Fibroblast of lung (primary cell): ENCODE data around the gene PEX5. TPM values are rescaled to one million over a fixed set of nuclear protein-coding genes. Genes with fewer than 3 reads are reported as not detected.
A peak's percentile ranks its signal among the peaks of the same experiment; 100 is the strongest.

Source experiments
- DNase-seq, 2 donors: peaks; one replicate each; pipeline versions ENCODE4 v3.0.0 to v3.0.0-alpha.2; 2010; ENCODE audit warnings: low read depth in 2 of 2
- H2AFZ ChIP-seq: 2 replicates; pipeline ENCODE4 v1.5.1; 2012; ENCODE audit warnings: low read length, control low read depth, inconsistent platforms
- H3K27ac ChIP-seq: 2 replicates; pipeline ENCODE4 v1.5.1; 2011; ENCODE audit warnings: low read length, control low read depth; ENCODE audit not compliant: insufficient read depth
- H3K27me3 ChIP-seq: 2 replicates; pipeline ENCODE4 v1.5.1; 2011; ENCODE audit warnings: mild to moderate bottlenecking, low read length; ENCODE audit not compliant: control insufficient read depth, insufficient read depth
- H3K36me3 ChIP-seq: 2 replicates; pipeline ENCODE4 v1.5.1; 2011; ENCODE audit warnings: low read length; ENCODE audit not compliant: control insufficient read depth, insufficient read depth
- H3K4me1 ChIP-seq: 2 replicates; pipeline ENCODE4 v1.5.1; 2011; ENCODE audit warnings: low read length; ENCODE audit not compliant: control insufficient read depth, insufficient read depth; ENCODE audit errors: extremely low read depth
- H3K4me2 ChIP-seq: 2 replicates; pipeline ENCODE4 v1.5.1; 2011; ENCODE audit warnings: low read length, control low read depth; ENCODE audit not compliant: insufficient read depth; ENCODE audit errors: extremely low read depth
- H3K4me3 ChIP-seq, 4 experiments: fragments of 200-600 bp in 1 of 4; sonication (generic) in 1 of 4; replicated peaks in 1 of 4; 2 replicates each; pipeline ENCODE4 v1.5.1; 2011 to 2016; ENCODE audit warnings: low read length in 4 of 4, low read depth in 3 of 4, mild to moderate bottlenecking in 3 of 4, control low read depth in 2 of 4, inconsistent platforms in 1 of 4, mixed read lengths in 1 of 4; ENCODE audit not compliant: insufficient read depth in 1 of 4; ENCODE audit errors: control extremely low read depth in 1 of 4
- H3K79me2 ChIP-seq: 2 replicates; pipeline ENCODE4 v1.5.1; 2012; ENCODE audit warnings: mild to moderate bottlenecking, low read length, inconsistent platforms; ENCODE audit not compliant: control insufficient read depth, insufficient read depth
- H3K9ac ChIP-seq: 2 replicates; pipeline ENCODE4 v1.5.1; 2011; ENCODE audit warnings: mild to moderate bottlenecking, low read length, control low read depth; ENCODE audit not compliant: insufficient read depth
- H3K9me3 ChIP-seq: 2 replicates; pipeline ENCODE4 v1.5.1; 2012; ENCODE audit warnings: low read depth, low read length; ENCODE audit not compliant: control insufficient read depth, insufficient read depth
- H4K20me1 ChIP-seq: 2 replicates; pipeline ENCODE4 v1.5.1; 2011; ENCODE audit warnings: low read length; ENCODE audit not compliant: control insufficient read depth, insufficient read depth; ENCODE audit errors: extremely low read depth
- CTCF ChIP-seq, 2 donors: IDR thresholded peaks in 1 of 2; conservative IDR thresholded peaks in 1 of 2; 1 replicate in 1 of 2; 2 replicates in 1 of 2; pipeline ENCODE4 v1.5.1; 2011 to 2012; ENCODE audit warnings: low read length in 2 of 2, control low read depth in 1 of 2, inconsistent platforms in 1 of 2, low read depth in 1 of 2, mild to moderate bottlenecking in 1 of 2
- EZH2 ChIP-seq: IDR thresholded peaks from 2 replicates; pipeline ENCODE4 v1.5.1; 2012; ENCODE audit warnings: low read length, control low read depth, mild to moderate bottlenecking; ENCODE audit errors: missing control alignments
- polyA plus RNA-seq, 2 donors: library from polyadenylated mRNA; depleted of rRNA in 1 of 2; stranded (reverse) in 1 of 2; unstranded in 1 of 2; fragments of >200 nt; gene quantifications; 2 replicates each; pipeline ENCODE4 v1.2.1, GENCODE V29; 2011 to 2012; ENCODE audit warnings: missing spikeins in 1 of 2
- total RNA-seq: library from RNA; depleted of rRNA; stranded (reverse); fragments of >200 nt; gene quantifications from 2 replicates; pipeline ENCODE4 v1.2.1, GENCODE V29; 2014

The PEX5 gene
- total and polyA plus RNA-seq, 2 donors (not counting 1 experiment from before 2014, with no cell fraction given) = 18.7 to 23.3 TPM

GRCh38 chr12:7171854-7172253, 17.6 kb upstream of the PEX5 start:
- no peaks in the 10 kb centered on the region for H3K79me2 ChIP-seq
- no peak overlapping the region for H3K4me3 ChIP-seq
- TF ChIP-seq EZH2 = no peak
- TF ChIP-seq CTCF (conservative IDR thresholded peaks at IDR 0.05 in 1 of 2, IDR thresholded peaks at IDR 0.05 in 1 of 2; ENCODE audit: low read depth in 1 of 2, low read length in 2 of 2) = no peak
- no peaks in the 10 kb centered on the region for H4K20me1 ChIP-seq
- H2AFZ ChIP-seq = no peak overlapping the region
- no peaks in the 10 kb centered on the region for H3K27me3 ChIP-seq
- H3K9ac ChIP-seq = no peak overlapping the region
- no peak overlapping the region for H3K27ac ChIP-seq
- no peaks in the 10 kb centered on the region for H3K4me1 ChIP-seq
- H3K9me3 ChIP-seq = no peaks in the 10 kb centered on the region
- H3K4me2 ChIP-seq = no peak overlapping the region
- no peaks in the 10 kb centered on the region for H3K36me3 ChIP-seq
- no peak for DNase-seq

- Histone ChIP-seq H3K4me1 (no peaks in the 10 kb centered on the region), H3K4me2 (no peak overlapping the region), H3K27me3 (no peaks in the 10 kb centered on the region), H2AFZ (no peak overlapping the region), H3K9me3 (no peaks in the 10 kb centered on the region), H4K20me1 (no peaks in the 10 kb centered on the region), H3K79me2 (no peaks in the 10 kb centered on the region), H3K4me3 (no peak overlapping the region), H3K9ac (no peak overlapping the region), H3K27ac (no peak overlapping the region), H3K36me3 (no peaks in the 10 kb centered on the region)
- no peak for TF ChIP-seq EZH2
- TF ChIP-seq CTCF (conservative IDR thresholded peaks at IDR 0.05 in 1 of 2, IDR thresholded peaks at IDR 0.05 in 1 of 2; ENCODE audit: low read depth in 1 of 2, low read length in 2 of 2) = no peak
- peak in 1 of 2 donors; percentile 12 for DNase-seq
Observed at GRCh38 chr12:7175493-7175892, 14.0 kb upstream of the PEX5 start.

GRCh38 chr12:7176595-7176994, 12.9 kb upstream of the PEX5 start:
- no peaks in the 10 kb centered on the region for H3K79me2 ChIP-seq
- no peak overlapping the region for H3K9ac ChIP-seq
- H3K36me3 ChIP-seq = no peaks in the 10 kb centered on the region
- no peaks in the 10 kb centered on the region for H4K20me1 ChIP-seq
- DNase-seq = no peak
- no peak overlapping the region for H2AFZ ChIP-seq
- no peaks in the 10 kb centered on the region for H3K4me1 ChIP-seq
- H3K9me3 ChIP-seq = no peaks in the 10 kb centered on the region
- no peak for TF ChIP-seq CTCF (conservative IDR thresholded peaks at IDR 0.05 in 1 of 2, IDR thresholded peaks at IDR 0.05 in 1 of 2; ENCODE audit: low read depth in 1 of 2, low read length in 2 of 2)
- TF ChIP-seq EZH2 = no peak
- H3K27me3 ChIP-seq = no peaks in the 10 kb centered on the region
- no peak overlapping the region for H3K27ac ChIP-seq
- H3K4me2 ChIP-seq = no peak overlapping the region
- H3K4me3 ChIP-seq = no peak overlapping the region
